H1 (cell line): ENCODE data around the gene ZFAND3.

Source experiments
- BACH1 ChIP-seq: IDR thresholded peaks from 2 replicates; pipeline ENCODE4 v1.6.1; 2012; ENCODE audit warnings: low read length, improper control_type of control experiment
- CREB1 ChIP-seq: IDR thresholded peaks from 2 replicates; pipeline ENCODE4 v1.6.1; 2012; ENCODE audit warnings: inconsistent platforms
- CTBP2 ChIP-seq: IDR thresholded peaks from 2 replicates; pipeline ENCODE4 v1.7.0; 2011; ENCODE audit warnings: borderline replicate concordance, mild to moderate bottlenecking, moderate library complexity, mixed read lengths, low read length; ENCODE audit not compliant: insufficient read depth, insufficient read length
- EZH2 ChIP-seq: fragments of 200-600 bp; sonication (generic); IDR thresholded peaks from 2 replicates; pipeline ENCODE4 v1.7.1; 2012; ENCODE audit warnings: low read depth, mild to moderate bottlenecking, moderate library complexity, low read length, inconsistent platforms; ENCODE audit not compliant: severe bottlenecking
- POLR2A ChIP-seq, 2 experiments: IDR thresholded peaks; 1 replicate in 1 of 2; 2 replicates in 1 of 2; pipeline ENCODE4 v1.6.1; 2011; ENCODE audit warnings: low read depth in 2 of 2, low read length in 2 of 2, mild to moderate bottlenecking in 2 of 2; ENCODE audit errors: control extremely low read depth in 1 of 2
- POLR2AphosphoS5 ChIP-seq: IDR thresholded peaks from 2 replicates; pipeline ENCODE4 v1.6.1; 2011; ENCODE audit warnings: low read depth, low read length
- SP1 ChIP-seq: IDR thresholded peaks from 2 replicates; pipeline ENCODE4 v1.6.1; 2011; ENCODE audit warnings: low read depth, low read length
- SRF ChIP-seq: IDR thresholded peaks from 2 replicates; pipeline ENCODE4 v1.6.1; 2011; ENCODE audit warnings: mild to moderate bottlenecking, low read depth, low read length, moderate library complexity
- YY1 ChIP-seq: IDR thresholded peaks from 2 replicates; pipeline ENCODE4 v1.6.1; 2011; ENCODE audit warnings: low read depth, mild to moderate bottlenecking, low read length
- ZNF274 ChIP-seq: IDR thresholded peaks from 2 replicates; pipeline ENCODE4 v1.7.0; 2012; ENCODE audit warnings: low read length, borderline replicate concordance; ENCODE audit errors: extremely low read depth
- TF ChIP-seq, protein P1 (sequence below), 3 experiments: IDR thresholded peaks; 1 replicate in 2 of 3; 2 replicates in 1 of 3; pipeline versions ENCODE4 v1.5.1 to v1.6.1; 2011; ENCODE audit warnings: low read length in 3 of 3, mild to moderate bottlenecking in 3 of 3, inconsistent platforms in 2 of 3, low read depth in 1 of 3, moderate library complexity in 1 of 3; ENCODE audit not compliant: insufficient read depth in 1 of 3; ENCODE audit errors: control extremely low read depth in 1 of 3
- TF ChIP-seq, protein P2 (sequence below): IDR thresholded peaks from 2 replicates; pipeline ENCODE4 v1.6.1; 2012; ENCODE audit warnings: inconsistent platforms

DNA sequence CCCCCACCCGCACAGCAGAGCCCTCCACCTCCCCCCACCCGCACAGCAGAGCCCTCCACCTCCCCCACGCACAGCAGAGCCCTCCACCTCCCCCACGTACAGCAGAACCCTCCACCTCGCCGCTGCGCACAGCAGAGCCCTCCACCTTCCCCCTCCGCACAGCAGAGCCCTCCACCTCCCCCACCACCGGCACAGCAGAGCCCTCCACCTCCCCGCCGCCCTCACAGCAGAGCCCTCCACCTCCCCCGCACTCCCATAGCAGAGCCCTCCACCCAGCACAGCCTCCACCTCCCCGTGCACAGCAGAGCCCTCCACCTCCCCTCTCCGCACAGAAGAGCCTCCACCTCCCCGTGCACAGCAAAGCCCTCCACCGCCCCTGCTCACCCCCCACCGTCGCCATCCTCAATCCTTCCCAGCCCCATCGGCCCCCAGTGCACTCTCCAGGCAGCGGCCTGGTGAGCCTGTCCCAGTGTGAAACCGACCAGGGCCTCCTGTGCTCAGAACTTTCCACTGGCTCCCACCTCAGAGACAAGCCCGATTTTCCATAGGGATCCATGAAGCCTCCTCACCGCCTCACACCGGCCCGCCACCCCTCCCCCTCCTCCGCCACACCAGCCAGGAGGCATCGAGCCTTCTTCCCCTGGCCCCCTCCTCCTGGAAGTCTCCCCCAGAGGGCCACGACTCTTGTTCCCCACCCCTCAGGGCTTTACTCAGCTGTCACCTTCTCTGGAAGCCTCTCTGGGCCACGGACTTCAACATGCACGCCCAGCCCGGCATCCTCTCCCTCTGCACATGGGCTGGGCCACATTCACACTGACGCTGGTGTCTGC, 347.1 kb downstream of the ZFAND3 start:
- TF ChIP-seq, protein P1, sequence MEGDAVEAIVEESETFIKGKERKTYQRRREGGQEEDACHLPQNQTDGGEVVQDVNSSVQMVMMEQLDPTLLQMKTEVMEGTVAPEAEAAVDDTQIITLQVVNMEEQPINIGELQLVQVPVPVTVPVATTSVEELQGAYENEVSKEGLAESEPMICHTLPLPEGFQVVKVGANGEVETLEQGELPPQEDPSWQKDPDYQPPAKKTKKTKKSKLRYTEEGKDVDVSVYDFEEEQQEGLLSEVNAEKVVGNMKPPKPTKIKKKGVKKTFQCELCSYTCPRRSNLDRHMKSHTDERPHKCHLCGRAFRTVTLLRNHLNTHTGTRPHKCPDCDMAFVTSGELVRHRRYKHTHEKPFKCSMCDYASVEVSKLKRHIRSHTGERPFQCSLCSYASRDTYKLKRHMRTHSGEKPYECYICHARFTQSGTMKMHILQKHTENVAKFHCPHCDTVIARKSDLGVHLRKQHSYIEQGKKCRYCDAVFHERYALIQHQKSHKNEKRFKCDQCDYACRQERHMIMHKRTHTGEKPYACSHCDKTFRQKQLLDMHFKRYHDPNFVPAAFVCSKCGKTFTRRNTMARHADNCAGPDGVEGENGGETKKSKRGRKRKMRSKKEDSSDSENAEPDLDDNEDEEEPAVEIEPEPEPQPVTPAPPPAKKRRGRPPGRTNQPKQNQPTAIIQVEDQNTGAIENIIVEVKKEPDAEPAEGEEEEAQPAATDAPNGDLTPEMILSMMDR (IDR thresholded peaks at IDR 0.05; ENCODE audit: control extremely low read depth in 1 of 3, insufficient read depth in 1 of 3, low read depth in 1 of 3, low read length in 3 of 3): no peak
- TF ChIP-seq SRF (no peak), CTBP2 (no peak), POLR2A (IDR thresholded peaks at IDR 0.05; ENCODE audit: control extremely low read depth in 1 of 2, low read depth in 2 of 2, low read length in 2 of 2) (no peak), SP1 (no peak), YY1 (no peak), POLR2AphosphoS5 (no peak), EZH2 (no peak), CREB1 (no peak), ZNF274 (no peak), BACH1 (no peak)
- TF ChIP-seq, protein P2, sequence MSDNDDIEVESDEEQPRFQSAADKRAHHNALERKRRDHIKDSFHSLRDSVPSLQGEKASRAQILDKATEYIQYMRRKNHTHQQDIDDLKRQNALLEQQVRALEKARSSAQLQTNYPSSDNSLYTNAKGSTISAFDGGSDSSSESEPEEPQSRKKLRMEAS: no peak
